Right cardiac atrium (tissue), 5 donors: ENCODE data around the gene CNTNAP1. TPM values are rescaled to one million over a fixed set of nuclear protein-coding genes. Genes with fewer than 3 reads are reported as not detected.
"Not testable (repeated sequence)": the region's sequence is repeated elsewhere in the genome, so short reads cannot be mapped to it uniquely, and the experiment has no call there.

Experiments used
- ATAC-seq, 2 donors: fragments of 200-7000 bp; cut with Tn5 transposase; one replicate each; pipeline versions ENCODE4 v1.8.0 to v1.9.1; 2020; ENCODE audit warnings: moderate library complexity in 2 of 2, mild to moderate bottlenecking in 1 of 2
- DNase-seq, 3 donors: peaks; one replicate each; pipeline ENCODE4 v3.0.0-alpha.2; 2020
- H3K27ac ChIP-seq: one replicate; pipeline ENCODE4 v1.5.1; 2013; ENCODE audit warnings: mild to moderate bottlenecking, low read length, control low read depth, moderate library complexity
- H3K27me3 ChIP-seq: one replicate; pipeline ENCODE4 v1.6.1; 2013; ENCODE audit not compliant: control insufficient read depth, insufficient read depth
- H3K4me1 ChIP-seq: one replicate; pipeline ENCODE4 v1.6.1; 2013; ENCODE audit warnings: low read length; ENCODE audit not compliant: control insufficient read depth, insufficient read depth
- H3K4me3 ChIP-seq: one replicate; pipeline ENCODE4 v1.5.1; 2013; ENCODE audit warnings: low read length, control low read depth
- H3K9me3 ChIP-seq: one replicate; pipeline ENCODE4 v1.6.1; 2013; ENCODE audit warnings: low read length; ENCODE audit not compliant: control insufficient read depth
- WGBS: extraction: QIAGEN DNeasy Blood & Tissue Kit; methylation state at CpG from one replicate; pipeline ENCODE4 v1.1.7; 2013; 5-methylcytosine and 5-hydroxymethylcytosine counted together
- intact Hi-C, 4 donors: fragments of 100-400 bp; cut with DNase I; formaldehyde crosslinking; loops; one replicate each; pipeline versions ENCODE4 v1.11.0 to v1.14.0; 2022 to 2023
- polyA plus RNA-seq: library from polyadenylated mRNA; stranded (reverse); fragments of 200-250 nt; gene quantifications from one replicate; pipeline ENCODE4 v1.2.3, GENCODE V29; 2013
- total RNA-seq, 4 donors: library from RNA; stranded (reverse); fragmentation: NEBNext Ultra II Directional; extraction: Animal tissue kit (Norgen Biotek cat#: 25700); gene quantifications; one replicate each; pipeline ENCODE4 v1.2.1, GENCODE V29; 2021
- donor health status: healthy with polysubstance abuse.
- donor health status: DM: no; HTN: yes; CAD: no.
- donor health status: DM: no; HTN: no; CAD: no.
- donor health status: DM: no; HTN: yes; CAD: no; lungs with severe emphysema.
- donor health status: DM: yes; HTN: yes; CAD: no.

The CNTNAP1 gene
- total and polyA plus RNA-seq, 5 donors, result 4.6 to 9.9 (median 6.8) TPM

- DNase-seq, result peak; percentile 90 to 97 (median 95)
- peak; percentile 93 to 95 for ATAC-seq
- H3K4me1 ChIP-seq, result peaks cover 4% of the 10 kb centered on the region
- H3K27ac ChIP-seq, result peak within 1 kb of the TSS; percentile 50
- intact Hi-C loops, result no loop called here
- WGBS, result 2% methylated on average over 58 of the region's 59 CpGs
- peak within 1 kb of the TSS; percentile 49 for H3K4me3 ChIP-seq
- no peaks in the 10 kb centered on the region for H3K9me3 ChIP-seq
- H3K27me3 ChIP-seq, result no peaks in the 10 kb centered on the region
These were observed 23.0 kb upstream of the CNTNAP1 start, which contains the start of gene TUBG2 for GRCh38 chr17:42659079-42659931. Gene TUBG2 (plus strand): TSS chr17:42659284. CDS start chr17:42659504, 220 bp downstream.

DNA sequence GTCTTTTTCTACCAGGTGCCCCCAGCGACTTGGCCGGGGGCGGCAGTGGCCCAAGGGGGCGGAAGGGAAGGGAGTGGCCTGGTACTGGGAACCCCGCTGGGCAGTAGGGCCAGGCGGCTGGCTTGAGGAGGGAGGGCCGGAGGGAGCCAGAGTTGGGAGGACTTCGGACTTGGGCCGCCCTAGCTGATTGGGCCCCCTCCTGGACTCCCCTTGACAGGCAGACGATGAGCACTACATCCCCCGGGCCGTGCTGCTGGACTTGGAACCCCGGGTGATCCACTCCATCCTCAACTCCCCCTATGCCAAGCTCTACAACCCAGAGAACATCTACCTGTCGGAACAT, 22.4 kb upstream of the CNTNAP1 start:
- peak; percentile 54 to 55 for ATAC-seq
- intact Hi-C loops, H3K27me3 ChIP-seq, H3K27ac ChIP-seq, DNase-seq, H3K4me1 ChIP-seq, H3K9me3 ChIP-seq, H3K4me3 ChIP-seq: not testable (repeated sequence)
- 100% methylated on average over 1 of the region's 14 CpGs for whole genome bisulfite sequencing

DNA sequence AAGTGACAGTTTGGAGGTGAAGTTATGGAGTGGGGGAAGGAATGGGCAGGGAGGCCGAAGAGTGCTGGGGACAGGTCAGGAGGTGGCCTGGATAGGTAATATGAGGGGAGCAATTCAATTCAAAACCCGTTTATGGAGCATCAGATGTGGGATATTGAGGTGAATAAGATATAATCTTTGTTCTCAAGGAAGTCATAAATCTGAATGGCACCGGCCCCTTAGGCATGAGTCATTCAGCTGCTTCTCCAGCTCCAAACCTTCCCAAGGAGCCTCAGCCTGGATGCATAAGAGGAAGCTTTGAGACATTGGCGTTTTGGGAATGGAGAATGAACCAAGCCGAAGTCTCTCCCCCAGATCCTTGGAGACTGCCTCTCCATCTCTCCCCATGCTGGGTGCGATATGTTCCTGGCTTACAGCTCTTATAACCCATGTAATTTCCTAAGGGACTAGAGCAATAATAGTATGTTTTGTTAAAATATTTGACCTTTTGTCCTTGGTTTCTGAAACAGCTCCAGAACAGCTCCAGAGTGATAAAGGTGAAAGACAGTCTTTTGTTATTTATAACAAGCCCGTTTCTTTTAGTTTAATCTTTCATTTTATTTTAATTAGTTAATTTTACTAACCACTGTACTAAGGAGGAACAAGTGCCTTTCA, 21.5 kb upstream of the CNTNAP1 start:
- no peaks in the 10 kb centered on the region for H3K27me3 ChIP-seq
- ATAC-seq (no peak), DNase-seq (no peak)
- 46% methylated on average over 7 of the region's 7 CpGs for WGBS
- no peak overlapping the region for H3K27ac ChIP-seq
- H3K9me3 ChIP-seq, result no peaks in the 10 kb centered on the region
- peaks cover 4% of the 10 kb centered on the region for H3K4me1 ChIP-seq
- intact Hi-C loops, result no loop called here
- H3K4me3 ChIP-seq, result no peak overlapping the region

GRCh38 chr17:42665581-42666001, 16.7 kb upstream of the CNTNAP1 start:
- DNase-seq, result peak in 1 of 3 donors; percentile 64
- peaks cover 10% of the 10 kb centered on the region for H3K4me1 ChIP-seq
- WGBS, result 81% methylated on average over 14 of the region's 14 CpGs
- no peak for ATAC-seq
- no peak overlapping the region for H3K4me3 ChIP-seq
- no peak overlapping the region for H3K27ac ChIP-seq
- intact Hi-C loops, result no loop called here
- no peaks in the 10 kb centered on the region for H3K27me3 ChIP-seq
- no peaks in the 10 kb centered on the region for H3K9me3 ChIP-seq

DNA sequence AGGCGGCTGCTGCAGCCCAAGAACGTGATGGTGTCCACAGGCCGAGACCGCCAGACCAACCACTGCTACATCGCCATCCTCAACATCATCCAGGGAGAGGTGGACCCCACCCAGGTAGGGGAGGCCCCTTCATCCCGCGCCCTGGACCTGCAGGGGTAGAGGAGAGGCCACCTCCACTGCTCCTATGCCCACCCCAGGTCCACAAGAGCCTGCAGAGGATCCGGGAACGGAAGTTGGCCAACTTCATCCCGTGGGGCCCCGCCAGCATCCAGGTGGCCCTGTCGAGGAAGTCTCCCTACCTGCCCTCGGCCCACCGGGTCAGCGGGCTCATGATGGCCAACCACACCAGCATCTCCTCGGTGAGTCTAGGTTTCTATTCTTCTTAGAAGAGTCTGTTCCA, 16.2 kb upstream of the CNTNAP1 start:
- H3K27me3 ChIP-seq, ATAC-seq, H3K9me3 ChIP-seq, H3K4me3 ChIP-seq, H3K27ac ChIP-seq, intact Hi-C loops, H3K4me1 ChIP-seq: not testable (repeated sequence)
- 88% methylated on average over 12 of the region's 16 CpGs for WGBS
- peak in 1 of 3 donors; percentile 51 for DNase-seq

GRCh38 chr17:42667088-42667951, 15.0 kb upstream of the CNTNAP1 start:
- H3K27me3 ChIP-seq, result no peaks in the 10 kb centered on the region
- intact Hi-C loops, result no loop called here
- H3K4me3 ChIP-seq, result no peak overlapping the region
- no peaks in the 10 kb centered on the region for H3K9me3 ChIP-seq
- H3K27ac ChIP-seq, result peak overlapping the region; percentile 61
- peaks cover 7% of the 10 kb centered on the region for H3K4me1 ChIP-seq
- peak in 1 of 3 donors; percentile 77 for DNase-seq
- ATAC-seq, result peak; percentile 44 to 69
- 29% methylated on average over 7 of the region's 7 CpGs for WGBS

- no peak overlapping the region for H3K27ac ChIP-seq
- H3K9me3 ChIP-seq, result no peaks in the 10 kb centered on the region
- no peak overlapping the region for H3K4me3 ChIP-seq
- H3K27me3 ChIP-seq, result no peaks in the 10 kb centered on the region
- DNase-seq, result no peak
- WGBS, result 82% methylated on average over 12 of the region's 12 CpGs
- intact Hi-C loops, result no loop called here
- ATAC-seq, result no peak
- H3K4me1 ChIP-seq, result peaks cover 9% of the 10 kb centered on the region
These were observed 12.7 kb upstream of the CNTNAP1 start for GRCh38 chr17:42669705-42669976.

GRCh38 chr17:42669977-42670788, 12.1 kb upstream of the CNTNAP1 start:
- H3K9me3 ChIP-seq, result no peaks in the 10 kb centered on the region
- DNase-seq, result peak in 2 of 3 donors; percentile 53 to 68
- H3K4me3 ChIP-seq, result no peak overlapping the region
- no peak for ATAC-seq
- intact Hi-C loops, result loop anchor here in 1 of 4 donors (10.0 kb wide), 1 partner anchor 65 kb away; the partner anchor contains the start of genes RETREG3 and TUBG1
- 67% methylated on average over 87 of the region's 87 CpGs for WGBS
- no peaks in the 10 kb centered on the region for H3K27me3 ChIP-seq
- H3K27ac ChIP-seq, result no peak overlapping the region
- peaks cover 11% of the 10 kb centered on the region for H3K4me1 ChIP-seq

GRCh38 chr17:42670789-42671657, 11.3 kb upstream of the CNTNAP1 start:
- Histone ChIP-seq H3K4me1 (peaks cover 11% of the 10 kb centered on the region), H3K9me3 (no peaks in the 10 kb centered on the region), H3K27me3 (no peaks in the 10 kb centered on the region), H3K4me3 (no peak overlapping the region), H3K27ac (no peak overlapping the region)
- peak in 2 of 3 donors; percentile 53 to 68 for DNase-seq
- intact Hi-C loops, result loop anchor here in 1 of 4 donors (10.0 kb wide), 1 partner anchor 66 kb away; the partner anchor contains the start of genes RETREG3 and TUBG1
- 79% methylated on average over 50 of the region's 50 CpGs for WGBS
- ATAC-seq, result no peak
